Right lobe of liver (tissue), 4 donors: ENCODE data around the gene XAB2.

ENCODE experiments used
- CTCF ChIP-seq, 4 donors: fragments of 200-600 bp in 3 of 4; fragments of 450-650 bp in 1 of 4; IDR thresholded peaks; one replicate each; pipeline versions ENCODE4 v1.5.1 to v1.8.0; 2016 to 2022; ENCODE audit warnings: antibody characterized with exemption in 4 of 4, mild to moderate bottlenecking in 2 of 4
- POLR2A ChIP-seq: fragments of 450-650 bp; IDR thresholded peaks from one replicate; pipeline ENCODE4 v1.6.1; 2017; ENCODE audit warnings: antibody characterized with exemption, mild to moderate bottlenecking
- donor health status: DM: no; HTN: no; CAD: no.
- donor health status: DM: no; HTN: no; CAD: no.
- donor health status: DM: no; HTN: yes; CAD: no.

- TF ChIP-seq CTCF (IDR thresholded peaks at IDR 0.05): no peak
- no peak for TF ChIP-seq POLR2A
Observed at GRCh38 chr19:7670150-7670783, 40.9 kb upstream of the XAB2 start.
